ENCODE measurements around the gene CCNB2. TPM values are rescaled to one million over a fixed set of nuclear protein-coding genes. Genes with fewer than 3 reads are reported as not detected.

CCNB2 gene
- total and polyA plus RNA-seq, 2 donors (not counting 1 experiment from before 2014, with no cell fraction given): 18.5 to 19.3 TPM

DNA sequence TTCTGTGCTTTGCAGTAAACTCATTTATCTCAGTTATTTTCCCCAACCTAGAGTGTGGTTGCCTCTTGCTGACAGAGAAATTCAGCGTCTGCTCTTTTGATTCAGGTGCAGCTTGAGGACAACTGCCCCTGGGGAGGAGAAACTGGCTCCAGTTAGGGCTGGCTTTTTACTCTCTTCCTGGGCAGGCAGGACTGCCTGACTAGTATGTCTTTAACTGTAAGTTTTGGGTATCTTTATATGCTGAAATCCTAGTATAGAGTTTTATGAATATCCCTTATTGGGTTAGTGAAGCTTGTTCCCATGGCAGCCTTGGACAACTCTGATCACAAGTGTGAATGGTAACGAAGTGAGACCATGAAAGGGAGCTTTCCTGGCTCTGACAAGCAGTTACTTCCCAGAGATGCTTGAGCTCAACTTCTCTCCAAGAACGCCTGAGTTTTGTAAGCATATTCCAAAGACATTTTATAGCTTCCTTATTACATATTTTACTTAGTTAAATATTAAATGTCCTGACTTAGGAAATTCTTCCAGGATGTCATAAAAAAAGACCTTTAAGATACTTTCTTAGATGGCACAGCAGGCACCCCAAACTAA, 27.1 kb downstream of the CCNB2 start:
- Histone ChIP-seq H3K9me3 (ENCODE audit: control insufficient read depth, insufficient read depth, low read depth, low read length) (no peaks in the 10 kb centered on the region), H3K9ac (ENCODE audit: insufficient read depth, low read length) (no peak overlapping the region), H3K36me3 (ENCODE audit: control insufficient read depth, insufficient read depth, low read length) (peaks cover 15% of the 10 kb centered on the region), H3K27ac (ENCODE audit: insufficient read depth, low read length) (no peak overlapping the region), H3K4me3 (replicated peaks in 1 of 4; ENCODE audit: control extremely low read depth in 1 of 4, insufficient read depth in 1 of 4, low read depth in 3 of 4, low read length in 4 of 4) (no peak overlapping the region), H4K20me1 (ENCODE audit: control insufficient read depth, extremely low read depth, insufficient read depth, low read length) (no peaks in the 10 kb centered on the region), H3K27me3 (ENCODE audit: control insufficient read depth, insufficient read depth, low read length) (no peaks in the 10 kb centered on the region), H3K79me2 (ENCODE audit: control insufficient read depth, insufficient read depth, low read length) (peaks cover 4% of the 10 kb centered on the region), H3K4me1 (ENCODE audit: control insufficient read depth, extremely low read depth, insufficient read depth, low read length) (no peaks in the 10 kb centered on the region), H3K4me2 (ENCODE audit: extremely low read depth, insufficient read depth, low read length) (no peak overlapping the region), H2AFZ (ENCODE audit: low read length) (no peak overlapping the region)
- DNase-seq (ENCODE audit: low read depth in 2 of 2): no peak
- no peak for TF ChIP-seq EZH2 (IDR thresholded peaks at IDR 0.05; ENCODE audit: low read length, missing control alignments)
- TF ChIP-seq, protein P1, sequence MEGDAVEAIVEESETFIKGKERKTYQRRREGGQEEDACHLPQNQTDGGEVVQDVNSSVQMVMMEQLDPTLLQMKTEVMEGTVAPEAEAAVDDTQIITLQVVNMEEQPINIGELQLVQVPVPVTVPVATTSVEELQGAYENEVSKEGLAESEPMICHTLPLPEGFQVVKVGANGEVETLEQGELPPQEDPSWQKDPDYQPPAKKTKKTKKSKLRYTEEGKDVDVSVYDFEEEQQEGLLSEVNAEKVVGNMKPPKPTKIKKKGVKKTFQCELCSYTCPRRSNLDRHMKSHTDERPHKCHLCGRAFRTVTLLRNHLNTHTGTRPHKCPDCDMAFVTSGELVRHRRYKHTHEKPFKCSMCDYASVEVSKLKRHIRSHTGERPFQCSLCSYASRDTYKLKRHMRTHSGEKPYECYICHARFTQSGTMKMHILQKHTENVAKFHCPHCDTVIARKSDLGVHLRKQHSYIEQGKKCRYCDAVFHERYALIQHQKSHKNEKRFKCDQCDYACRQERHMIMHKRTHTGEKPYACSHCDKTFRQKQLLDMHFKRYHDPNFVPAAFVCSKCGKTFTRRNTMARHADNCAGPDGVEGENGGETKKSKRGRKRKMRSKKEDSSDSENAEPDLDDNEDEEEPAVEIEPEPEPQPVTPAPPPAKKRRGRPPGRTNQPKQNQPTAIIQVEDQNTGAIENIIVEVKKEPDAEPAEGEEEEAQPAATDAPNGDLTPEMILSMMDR (conservative IDR thresholded peaks at IDR 0.05 in 1 of 2, IDR thresholded peaks at IDR 0.05 in 1 of 2; ENCODE audit: low read depth in 1 of 2, low read length in 2 of 2): no peak

DNA sequence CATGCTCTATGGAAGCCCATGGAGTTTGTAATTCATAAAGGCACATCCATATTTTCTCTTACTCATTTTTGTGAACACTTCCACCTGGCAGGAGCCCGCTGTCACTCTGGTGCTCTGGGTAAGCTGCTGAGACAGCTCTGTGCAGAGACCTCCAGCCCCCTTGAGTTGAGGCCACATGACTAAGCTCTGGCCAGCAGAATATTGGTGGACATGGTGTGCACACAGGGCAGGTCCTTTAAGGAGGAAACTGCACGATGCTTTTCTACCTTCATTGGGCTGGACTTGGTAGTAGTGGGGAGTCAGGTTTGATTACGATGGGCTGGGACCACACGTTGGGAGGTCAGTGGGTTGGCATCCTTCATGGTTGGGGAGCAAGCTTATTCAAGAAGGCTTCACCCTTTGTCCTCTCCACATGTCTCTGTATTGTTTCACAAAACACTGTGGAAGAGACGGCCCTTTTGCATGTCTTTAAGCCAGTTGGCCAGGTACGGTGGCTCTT, 29.0 kb downstream of the CCNB2 start:
- Histone ChIP-seq H3K9ac (ENCODE audit: insufficient read depth, low read length) (no peak overlapping the region), H3K9me3 (ENCODE audit: control insufficient read depth, insufficient read depth, low read depth, low read length) (no peaks in the 10 kb centered on the region), H3K4me2 (ENCODE audit: extremely low read depth, insufficient read depth, low read length) (no peak overlapping the region), H3K27ac (ENCODE audit: insufficient read depth, low read length) (no peak overlapping the region), H3K79me2 (ENCODE audit: control insufficient read depth, insufficient read depth, low read length) (peaks cover 2% of the 10 kb centered on the region), H2AFZ (ENCODE audit: low read length) (no peak overlapping the region), H3K4me3 (replicated peaks in 1 of 4; ENCODE audit: control extremely low read depth in 1 of 4, insufficient read depth in 1 of 4, low read depth in 3 of 4, low read length in 4 of 4) (no peak overlapping the region), H3K4me1 (ENCODE audit: control insufficient read depth, extremely low read depth, insufficient read depth, low read length) (no peaks in the 10 kb centered on the region), H3K36me3 (ENCODE audit: control insufficient read depth, insufficient read depth, low read length) (peaks cover 17% of the 10 kb centered on the region), H3K27me3 (ENCODE audit: control insufficient read depth, insufficient read depth, low read length) (no peaks in the 10 kb centered on the region), H4K20me1 (ENCODE audit: control insufficient read depth, extremely low read depth, insufficient read depth, low read length) (no peaks in the 10 kb centered on the region)
- DNase-seq (ENCODE audit: low read depth in 2 of 2): no peak
- TF ChIP-seq, protein P1 (conservative IDR thresholded peaks at IDR 0.05 in 1 of 2, IDR thresholded peaks at IDR 0.05 in 1 of 2; ENCODE audit: low read depth in 1 of 2, low read length in 2 of 2): no peak
- TF ChIP-seq EZH2 (IDR thresholded peaks at IDR 0.05; ENCODE audit: low read length, missing control alignments): no peak

DNA sequence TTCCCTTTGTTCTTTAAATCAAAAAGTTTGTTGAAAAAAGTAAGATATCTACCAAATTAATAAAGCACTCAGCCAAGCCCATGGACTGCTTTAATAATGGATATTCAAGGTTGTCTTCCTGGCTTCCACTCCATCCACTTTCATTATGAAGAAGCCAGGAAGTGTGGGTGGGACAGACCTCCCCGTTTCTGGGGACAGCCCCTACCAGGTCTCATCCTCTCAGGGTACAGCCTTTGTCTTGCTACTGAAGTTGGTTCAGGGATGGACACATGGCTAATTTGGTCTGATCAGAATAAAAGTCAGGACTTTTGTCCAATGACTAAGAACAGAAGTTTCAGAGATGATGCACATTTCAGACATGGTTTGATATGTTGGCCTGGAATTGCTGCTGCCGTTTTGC, 32.6 kb downstream of the CCNB2 start:
- TF ChIP-seq EZH2 (IDR thresholded peaks at IDR 0.05; ENCODE audit: low read length, missing control alignments): no peak
- TF ChIP-seq, protein P1 (conservative IDR thresholded peaks at IDR 0.05 in 1 of 2, IDR thresholded peaks at IDR 0.05 in 1 of 2; ENCODE audit: low read depth in 1 of 2, low read length in 2 of 2): no peak
- no peaks in the 10 kb centered on the region for H3K9me3 ChIP-seq (ENCODE audit: control insufficient read depth, insufficient read depth, low read depth, low read length)
- H3K79me2 ChIP-seq (ENCODE audit: control insufficient read depth, insufficient read depth, low read length): no peaks in the 10 kb centered on the region
- H3K4me2 ChIP-seq (ENCODE audit: extremely low read depth, insufficient read depth, low read length): no peak overlapping the region
- H3K36me3 ChIP-seq (ENCODE audit: control insufficient read depth, insufficient read depth, low read length): peaks cover 13% of the 10 kb centered on the region
- H3K27me3 ChIP-seq (ENCODE audit: control insufficient read depth, insufficient read depth, low read length): no peaks in the 10 kb centered on the region
- H3K4me3 ChIP-seq (replicated peaks in 1 of 4; ENCODE audit: control extremely low read depth in 1 of 4, insufficient read depth in 1 of 4, low read depth in 3 of 4, low read length in 4 of 4): no peak overlapping the region
- DNase-seq (ENCODE audit: low read depth in 2 of 2): no peak
- H3K4me1 ChIP-seq (ENCODE audit: control insufficient read depth, extremely low read depth, insufficient read depth, low read length): no peaks in the 10 kb centered on the region
- no peak overlapping the region for H3K9ac ChIP-seq (ENCODE audit: insufficient read depth, low read length)
- H4K20me1 ChIP-seq (ENCODE audit: control insufficient read depth, extremely low read depth, insufficient read depth, low read length): no peaks in the 10 kb centered on the region
- H2AFZ ChIP-seq (ENCODE audit: low read length): no peak overlapping the region
- H3K27ac ChIP-seq (ENCODE audit: insufficient read depth, low read length): no peak overlapping the region
